ENCODE results near the gene MAGI2. TPM values are rescaled to one million over a fixed set of nuclear protein-coding genes. Genes with fewer than 3 reads are reported as not detected.

The MAGI2 gene
- total and polyA plus RNA-seq, 4 donors: 0.37 to 4.1 (median 1.4) TPM

- Histone ChIP-seq H3K9ac (ENCODE audit: low read depth in 1 of 2, low read length in 2 of 2) (no peak overlapping the region), H3K27me3 (ENCODE audit: control insufficient read depth in 4 of 4, insufficient read depth in 4 of 4, low read length in 3 of 4) (no peaks in the 10 kb centered on the region), H3K27ac (ENCODE audit: low read depth in 1 of 2, low read length in 2 of 2) (no peak overlapping the region), H3K36me3 (ENCODE audit: control insufficient read depth in 4 of 4, insufficient read depth in 3 of 4, low read depth in 1 of 4, low read length in 3 of 4) (no peaks in the 10 kb centered on the region), H3K4me1 (ENCODE audit: control insufficient read depth in 4 of 4, insufficient read depth in 4 of 4, low read length in 3 of 4) (no peaks in the 10 kb centered on the region), H3K4me3 (ENCODE audit: low read depth in 1 of 3, low read length in 3 of 3) (no peak overlapping the region), H3K9me3 (ENCODE audit: control insufficient read depth in 4 of 4, low read length in 3 of 4) (no peaks in the 10 kb centered on the region)
- 71% methylated on average over 10 of the region's 10 CpGs for WGBS
- DNase-seq (ENCODE audit: low spot score): no peak
- TF ChIP-seq EGR1 (IDR thresholded peaks at IDR 0.05; ENCODE audit: low read depth in 2 of 2) (no peak), JUND (IDR thresholded peaks at IDR 0.05) (no peak), HNF4G (IDR thresholded peaks at IDR 0.05) (no peak), TAF1 (conservative IDR thresholded peaks at IDR 0.05) (no peak), SP1 (IDR thresholded peaks at IDR 0.05) (no peak), ATF3 (IDR thresholded peaks at IDR 0.05) (no peak), NR2F2 (IDR thresholded peaks at IDR 0.05) (no peak), FOXA2 (IDR thresholded peaks at IDR 0.05) (no peak), FOXA1 (IDR thresholded peaks at IDR 0.05) (no peak), RAD21 (IDR thresholded peaks at IDR 0.05) (no peak), RXRA (IDR thresholded peaks at IDR 0.05) (no peak), YY1 (IDR thresholded peaks at IDR 0.05) (no peak), CTCF (IDR thresholded peaks at IDR 0.05; ENCODE audit: low read depth, low read length, missing input control) (no peak), GABPA (IDR thresholded peaks at IDR 0.05 in 1 of 2, conservative IDR thresholded peaks at IDR 0.05 in 1 of 2) (no peak), HNF4A (conservative IDR thresholded peaks at IDR 0.05) (no peak)
- TF ChIP-seq, protein P1, sequence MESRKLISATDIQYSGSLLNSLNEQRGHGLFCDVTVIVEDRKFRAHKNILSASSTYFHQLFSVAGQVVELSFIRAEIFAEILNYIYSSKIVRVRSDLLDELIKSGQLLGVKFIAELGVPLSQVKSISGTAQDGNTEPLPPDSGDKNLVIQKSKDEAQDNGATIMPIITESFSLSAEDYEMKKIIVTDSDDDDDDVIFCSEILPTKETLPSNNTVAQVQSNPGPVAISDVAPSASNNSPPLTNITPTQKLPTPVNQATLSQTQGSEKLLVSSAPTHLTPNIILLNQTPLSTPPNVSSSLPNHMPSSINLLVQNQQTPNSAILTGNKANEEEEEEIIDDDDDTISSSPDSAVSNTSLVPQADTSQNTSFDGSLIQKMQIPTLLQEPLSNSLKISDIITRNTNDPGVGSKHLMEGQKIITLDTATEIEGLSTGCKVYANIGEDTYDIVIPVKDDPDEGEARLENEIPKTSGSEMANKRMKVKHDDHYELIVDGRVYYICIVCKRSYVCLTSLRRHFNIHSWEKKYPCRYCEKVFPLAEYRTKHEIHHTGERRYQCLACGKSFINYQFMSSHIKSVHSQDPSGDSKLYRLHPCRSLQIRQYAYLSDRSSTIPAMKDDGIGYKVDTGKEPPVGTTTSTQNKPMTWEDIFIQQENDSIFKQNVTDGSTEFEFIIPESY (IDR thresholded peaks at IDR 0.05): no peak
- TF ChIP-seq, protein P2, sequence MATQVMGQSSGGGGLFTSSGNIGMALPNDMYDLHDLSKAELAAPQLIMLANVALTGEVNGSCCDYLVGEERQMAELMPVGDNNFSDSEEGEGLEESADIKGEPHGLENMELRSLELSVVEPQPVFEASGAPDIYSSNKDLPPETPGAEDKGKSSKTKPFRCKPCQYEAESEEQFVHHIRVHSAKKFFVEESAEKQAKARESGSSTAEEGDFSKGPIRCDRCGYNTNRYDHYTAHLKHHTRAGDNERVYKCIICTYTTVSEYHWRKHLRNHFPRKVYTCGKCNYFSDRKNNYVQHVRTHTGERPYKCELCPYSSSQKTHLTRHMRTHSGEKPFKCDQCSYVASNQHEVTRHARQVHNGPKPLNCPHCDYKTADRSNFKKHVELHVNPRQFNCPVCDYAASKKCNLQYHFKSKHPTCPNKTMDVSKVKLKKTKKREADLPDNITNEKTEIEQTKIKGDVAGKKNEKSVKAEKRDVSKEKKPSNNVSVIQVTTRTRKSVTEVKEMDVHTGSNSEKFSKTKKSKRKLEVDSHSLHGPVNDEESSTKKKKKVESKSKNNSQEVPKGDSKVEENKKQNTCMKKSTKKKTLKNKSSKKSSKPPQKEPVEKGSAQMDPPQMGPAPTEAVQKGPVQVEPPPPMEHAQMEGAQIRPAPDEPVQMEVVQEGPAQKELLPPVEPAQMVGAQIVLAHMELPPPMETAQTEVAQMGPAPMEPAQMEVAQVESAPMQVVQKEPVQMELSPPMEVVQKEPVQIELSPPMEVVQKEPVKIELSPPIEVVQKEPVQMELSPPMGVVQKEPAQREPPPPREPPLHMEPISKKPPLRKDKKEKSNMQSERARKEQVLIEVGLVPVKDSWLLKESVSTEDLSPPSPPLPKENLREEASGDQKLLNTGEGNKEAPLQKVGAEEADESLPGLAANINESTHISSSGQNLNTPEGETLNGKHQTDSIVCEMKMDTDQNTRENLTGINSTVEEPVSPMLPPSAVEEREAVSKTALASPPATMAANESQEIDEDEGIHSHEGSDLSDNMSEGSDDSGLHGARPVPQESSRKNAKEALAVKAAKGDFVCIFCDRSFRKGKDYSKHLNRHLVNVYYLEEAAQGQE (IDR thresholded peaks at IDR 0.05): no peak
- TF ChIP-seq, protein P3, sequence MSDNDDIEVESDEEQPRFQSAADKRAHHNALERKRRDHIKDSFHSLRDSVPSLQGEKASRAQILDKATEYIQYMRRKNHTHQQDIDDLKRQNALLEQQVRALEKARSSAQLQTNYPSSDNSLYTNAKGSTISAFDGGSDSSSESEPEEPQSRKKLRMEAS (IDR thresholded peaks at IDR 0.05): no peak
These were observed 1278.0 kb downstream of the MAGI2 start for GRCh38 chr7:78175330-78176100.

All from liver (tissue), 9 donors.